K562 (cell line): ENCODE results near the gene GRIA4. TPM values are rescaled to one million over a fixed set of nuclear protein-coding genes. Genes with fewer than 3 reads are reported as not detected.

Experiments used
- ATAC-seq: fragments of 200-7000 bp; cut with Tn5 transposase; 3 replicates; pipeline ENCODE4 v1.9.1; 2020; ENCODE audit warnings: moderate library complexity
- BruUV-seq: library from RNA; stranded (reverse); fragments of 400-500 nt; replicated peaks from 2 replicates; lab custom pipeline; 2021; lab: Mats Ljungman, UMichigan
- CTCF ChIA-PET: fragments of 300-600 bp; formaldehyde crosslinking; extraction: SDS; loops from one replicate; lab custom pipeline; 2021; ENCODE audit warnings: low intra/inter-chr PET ratio; lab: Yijun Ruan, JAX
- POLR2A ChIA-PET: fragments of 300-600, 350-650 bp; sonication (Branson Sonifier 250); formaldehyde crosslinking; extraction: SDS; loops from one replicate; lab custom pipeline; 2021; ENCODE audit warnings: antibody characterized with exemption, inconsistent platforms; lab: Yijun Ruan, JAX
- DNase-seq, 4 experiments: peaks; one replicate each; pipeline versions ENCODE4 v3.0.0 to v3.0.0-alpha.2; 2011 to 2018; ENCODE audit warnings: low spot score in 3 of 4, mixed read lengths in 3 of 4; ENCODE audit errors: extremely low read depth in 1 of 4
- FAIRE-seq: peaks from 2 replicates; lab custom pipeline; 2011; peaks lifted over from hg19 to GRCh38; lab: Jason Lieb, UNC
- H2AFZ ChIP-seq: 2 replicates; pipeline ENCODE4 v1.6.0; 2011; ENCODE audit warnings: low read depth, low read length, control low read depth, inconsistent platforms
- H3K27ac ChIP-seq: fragments of 200-600 bp; 3 replicates; pipeline ENCODE4 v1.8.0; 2011; ENCODE audit warnings: low read depth, mild to moderate bottlenecking, control low read depth, inconsistent platforms, low read length, moderate library complexity, mixed read lengths; ENCODE audit errors: extremely low read depth
- H3K27me3 ChIP-seq, 2 experiments: fragments of 300-600 bp in 1 of 2; 2 replicates in 1 of 2; 3 replicates in 1 of 2; pipeline versions ENCODE4 v1.6.0 to v1.8.0; 2011; ENCODE audit warnings: inconsistent platforms in 2 of 2, low read length in 2 of 2, mild to moderate bottlenecking in 1 of 2, mixed read lengths in 1 of 2, moderate library complexity in 1 of 2; ENCODE audit not compliant: control insufficient read depth in 2 of 2, insufficient read depth in 2 of 2
- H3K36me3 ChIP-seq: fragments of 300-600 bp; 3 replicates; pipeline ENCODE4 v1.8.0; 2011; ENCODE audit warnings: mild to moderate bottlenecking, low read length, inconsistent platforms; ENCODE audit not compliant: control insufficient read depth, insufficient read depth
- H3K4me1 ChIP-seq, 2 experiments: fragments of 200-600 bp in 1 of 2; replicated peaks in 1 of 2; 2 replicates in 1 of 2; 3 replicates in 1 of 2; pipeline versions ENCODE4 v1.5.1 to v1.8.0; 2011; ENCODE audit warnings: inconsistent platforms in 2 of 2, low read length in 2 of 2, mild to moderate bottlenecking in 1 of 2, mixed read lengths in 1 of 2, moderate library complexity in 1 of 2; ENCODE audit not compliant: control insufficient read depth in 2 of 2, insufficient read depth in 2 of 2
- H3K4me2 ChIP-seq: 2 replicates; pipeline ENCODE4 v1.6.1; 2011; ENCODE audit warnings: low read length, control low read depth, inconsistent platforms, mixed read lengths; ENCODE audit not compliant: insufficient read depth
- H3K4me3 ChIP-seq: fragments of 200-600 bp; sonication (generic), shearing (Covaris generic); 2 replicates; pipeline ENCODE4 v1.5.1; 2016; ENCODE audit warnings: control low read depth, inconsistent platforms
- H3K79me2 ChIP-seq: fragments of 200-600 bp; 3 replicates; pipeline ENCODE4 v1.8.0; 2011; ENCODE audit warnings: low read length, inconsistent platforms; ENCODE audit not compliant: control insufficient read depth, insufficient read depth
- H3K9ac ChIP-seq, 2 experiments: 2 replicates each; pipeline versions ENCODE4 v1.6.0 to v1.6.1; 2011; ENCODE audit warnings: low read depth in 2 of 2, low read length in 2 of 2, control low read depth in 1 of 2, inconsistent platforms in 1 of 2, mild to moderate bottlenecking in 1 of 2, mixed read lengths in 1 of 2; ENCODE audit not compliant: insufficient read depth in 1 of 2
- H3K9me1 ChIP-seq: one replicate; pipeline ENCODE4 v1.6.0; 2011; ENCODE audit warnings: inconsistent platforms, mild to moderate bottlenecking, low read length, moderate library complexity; ENCODE audit not compliant: control insufficient read depth, insufficient read depth
- H3K9me3 ChIP-seq: replicated peaks from 2 replicates; pipeline ENCODE4 v1.5.1; 2011; ENCODE audit warnings: low read depth, low read length, inconsistent platforms; ENCODE audit not compliant: control insufficient read depth, insufficient read depth
- H4K20me1 ChIP-seq: replicated peaks from 2 replicates; pipeline ENCODE4 v1.6.1; 2011; ENCODE audit warnings: low read length, inconsistent platforms, mixed read lengths; ENCODE audit not compliant: control insufficient read depth, insufficient read depth
- SNRNP70 ChIP-seq: fragments of 200-400 bp; formaldehyde crosslinking; optimal IDR thresholded peaks from 2 replicates; pipeline ENCODE3; 2017; ENCODE audit warnings: low read depth, low read length
- UBTF ChIP-seq, 2 experiments: IDR thresholded peaks; 2 replicates each; pipeline ENCODE4 v1.6.1; 2012; ENCODE audit warnings: improper control_type of control experiment in 2 of 2, low read depth in 2 of 2, low read length in 2 of 2, borderline replicate concordance in 1 of 2
- ZNF232 ChIP-seq: sonication (generic); formaldehyde crosslinking; IDR thresholded peaks from 2 replicates; pipeline ENCODE4 v1.8.0; 2022; ENCODE audit warnings: mild to moderate bottlenecking, missing genetic modification reagents
- ZNF76 ChIP-seq: fragments of 250-450 bp; sonication (Bioruptor Pico); IDR thresholded peaks from 2 replicates; pipeline ENCODE4 v1.4.0; 2020; ENCODE audit warnings: mild to moderate bottlenecking, moderate library complexity, borderline replicate concordance
- WGBS: fragments of 100-300 bp; shearing (Covaris generic); methylation state at CpG from one replicate; pipeline ENCODE4 v1.1.6; 2016; ENCODE audit warnings: low coverage, mixed read lengths; ENCODE audit not compliant: insufficient coverage; ENCODE audit errors: missing lambda C conversion rate; 5-methylcytosine and 5-hydroxymethylcytosine counted together
- in situ Hi-C: fragments of 300-500 bp; cut with MboI; formaldehyde crosslinking; loops from 4 replicates; pipeline ENCODE4 v1.15.0; 2018; ENCODE audit warnings: inconsistent platforms, mixed read lengths
- intact Hi-C: fragments of 100-400 bp; cut with micrococcal nuclease; formaldehyde crosslinking; loops from 2 replicates; pipeline ENCODE4 v1.14.2; 2022
- polyA plus RNA-seq, 8 experiments: library from polyadenylated mRNA; depleted of rRNA in 4 of 8; stranded (reverse) in 5 of 8; unstranded in 3 of 8; fragments of >200 nt; fragmentation: Nextera tagmentation in 2 of 8; fragmentation: Illumina TruSeq in 1 of 8; extraction: Ambion mirVana in 2 of 8; extraction: Trizol in 1 of 8; gene quantifications; 2 replicates each; pipeline versions ENCODE4 v1.2.1 to v1.2.3, GENCODE V29; 2011 to 2014; ENCODE audit warnings: inconsistent platforms in 1 of 8, missing spikeins in 1 of 8
- total RNA-seq, 7 experiments: library from RNA; depleted of rRNA in 6 of 7; stranded (reverse); fragments of >200 nt in 6 of 7; fragmentation: Illumina TruSeq in 2 of 7; extraction: Trizol in 2 of 7; gene quantifications; 2 replicates each; pipeline versions ENCODE4 v1.2.1 to v1.2.3, GENCODE V29; 2011 to 2021; ENCODE audit warnings: low replicate concordance in 1 of 7

GRIA4 gene
- total and polyA plus RNA-seq, 9 of the 15 experiments (the other 6 are each of a cell fraction or from before 2014, with no cell fraction given) = not detected

GRCh38 chr11:105979997-105980703 lies 370.3 kb downstream of the GRIA4 start:
- POLR2A ChIA-PET = no interaction called here
- intact Hi-C loops = no loop called here

More at GRCh38 chr11:105979997-105980703, 370.3 kb downstream of the GRIA4 start:
- no peak for FAIRE-seq
- BruUV-seq = no TSS peak
- H3K4me1 ChIP-seq = no peaks in the 10 kb centered on the region
- no peaks in the 10 kb centered on the region for H3K79me2 ChIP-seq
- H3K9me3 ChIP-seq = no peaks in the 10 kb centered on the region
- H3K9me1 ChIP-seq = no peaks in the 10 kb centered on the region
- WGBS = 0% methylated on average over 10 of the region's 10 CpGs
- H3K4me2 ChIP-seq = no peak overlapping the region
- no peaks in the 10 kb centered on the region for H4K20me1 ChIP-seq
- H3K27ac ChIP-seq = no peak overlapping the region
- CTCF ChIA-PET = no interaction called here
- DNase-seq = no peak
- H3K27me3 ChIP-seq = no peaks in the 10 kb centered on the region
- no peak overlapping the region for H2AFZ ChIP-seq
- no peak overlapping the region for H3K4me3 ChIP-seq
- in situ Hi-C loops = no loop called here
- TF ChIP-seq ZNF76 (CRISPR knock-in tag) (no peak), SNRNP70 (no peak), UBTF (IDR thresholded peaks at IDR 0.05; ENCODE audit: borderline replicate concordance in 1 of 2, low read depth in 2 of 2, low read length in 2 of 2) (no peak), ZNF232 (no peak)
- no peaks in the 10 kb centered on the region for H3K36me3 ChIP-seq
- ATAC-seq = no peak
- H3K9ac ChIP-seq = no peak overlapping the region
